Measurements from ENCODE around the gene OR51L1.

Gene OR51L1

GRCh38 chr11:5046226-5046625 is 51.6 kb downstream of the OR51L1 start, which contains the start of gene OR52J3:
Gene OR52J3 (plus strand): TSS chr11:5046526. CDS start chr11:5046526, 0 bp downstream.
- no peak for DNase-seq (ENCODE audit: low read depth in 1 of 2, low spot score in 1 of 2)

DNA sequence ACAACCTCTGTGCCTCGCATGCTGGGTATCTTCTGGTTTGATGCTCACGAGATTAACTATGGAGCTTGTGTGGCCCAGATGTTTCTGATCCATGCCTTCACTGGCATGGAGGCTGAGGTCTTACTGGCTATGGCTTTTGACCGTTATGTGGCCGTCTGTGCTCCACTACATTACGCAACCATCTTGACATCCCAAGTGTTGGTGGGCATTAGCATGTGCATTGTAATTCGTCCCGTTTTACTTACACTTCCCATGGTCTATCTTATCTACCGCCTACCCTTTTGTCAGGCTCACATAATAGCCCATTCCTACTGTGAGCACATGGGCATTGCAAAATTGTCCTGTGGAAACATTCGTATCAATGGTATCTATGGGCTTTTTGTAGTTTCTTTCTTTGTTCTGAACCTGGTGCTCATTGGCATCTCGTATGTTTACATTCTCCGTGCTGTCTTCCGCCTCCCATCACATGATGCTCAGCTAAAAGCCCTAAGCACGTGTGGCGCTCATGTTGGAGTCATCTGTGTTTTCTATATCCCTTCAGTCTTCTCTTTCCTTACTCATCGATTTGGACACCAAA is 52.2 kb downstream of the OR51L1 start:
- DNase-seq (ENCODE audit: low read depth in 1 of 2, low spot score in 1 of 2) = no peak

All from activated CD4-positive, alpha-beta T cell treated with anti-CD3 and anti-CD28 coated beads, Interleukin-2, amount 50 U/mL, for 24 hours (primary cell).